HG02571 (cell line): ENCODE data around the gene ZDHHC4.

Source experiments
- ATAC-seq: cut with Tn5 transposase; IDR thresholded peaks from one replicate; pipeline ENCODE4 v1.9.1; 2021; ENCODE audit warnings: mild to moderate bottlenecking, moderate library complexity; ENCODE audit not compliant: unreplicated experiment

The ZDHHC4 gene

GRCh38 chr7:6604458-6604857 is 27.2 kb downstream of the ZDHHC4 start:
- ATAC-seq, result no peak

- ATAC-seq, result no peak
Observed at GRCh38 chr7:6606866-6607583, 29.8 kb downstream of the ZDHHC4 start.

DNA sequence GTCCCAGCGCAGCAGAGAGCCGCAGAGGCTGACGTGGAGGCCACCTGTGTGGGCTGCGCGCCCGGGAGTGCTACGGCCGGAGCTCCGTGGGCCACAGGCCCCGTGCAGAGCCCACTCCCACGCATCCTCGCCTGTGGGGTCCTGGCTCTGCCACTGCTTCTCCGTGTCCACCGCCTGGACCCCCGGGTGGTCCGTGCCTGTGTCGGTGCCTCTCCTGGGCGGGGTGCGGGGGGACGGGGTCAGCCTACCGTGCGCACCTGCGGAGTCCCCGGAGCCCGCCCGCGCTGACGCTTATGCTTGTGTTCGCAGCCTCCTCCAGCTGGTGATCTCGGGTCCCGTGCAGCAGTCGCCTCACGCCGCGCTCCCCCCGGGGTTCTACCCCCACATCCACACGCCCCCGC is 30.4 kb downstream of the ZDHHC4 start:
- ATAC-seq, result no peak

DNA sequence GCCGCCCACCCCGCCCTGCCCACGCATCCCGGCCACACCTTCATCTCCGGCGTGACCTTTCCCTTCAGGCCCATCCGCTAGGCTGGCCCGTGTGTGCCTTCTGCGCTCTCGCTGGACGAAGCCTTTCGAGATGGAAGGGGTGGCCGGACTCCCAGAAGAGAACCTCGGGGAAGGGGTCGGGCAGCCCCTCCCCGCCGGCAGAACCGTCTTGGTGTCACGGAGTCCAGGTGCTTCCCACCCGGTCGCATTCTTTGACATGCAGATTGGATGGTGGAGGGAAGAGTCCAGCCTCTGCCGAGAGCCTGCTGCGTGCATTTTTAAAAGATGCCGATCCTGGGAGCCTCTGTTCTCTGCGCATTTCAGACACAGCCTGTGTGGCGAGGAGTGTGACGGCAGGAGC is 30.8 kb downstream of the ZDHHC4 start:
- ATAC-seq, result no peak

DNA sequence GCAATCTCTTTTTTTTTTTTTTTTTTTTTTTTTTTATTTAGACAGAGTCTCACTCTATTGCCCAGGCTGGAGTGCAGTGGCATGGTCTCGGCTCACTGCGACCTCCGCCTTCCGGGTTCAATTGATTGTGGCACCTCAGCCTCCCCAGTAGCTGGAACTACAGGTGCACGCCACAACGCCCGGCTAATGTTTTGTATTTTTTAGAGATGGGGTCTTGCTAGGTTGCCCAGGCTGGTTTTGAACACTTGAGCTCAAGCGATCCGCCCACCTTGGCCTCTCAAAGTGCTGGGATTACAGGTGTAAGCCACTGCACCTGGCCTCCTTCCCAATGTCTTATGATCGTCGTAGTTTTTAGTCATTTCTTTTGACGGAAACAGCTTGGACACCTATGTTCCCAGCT is 31.5 kb downstream of the ZDHHC4 start:
- no peak for ATAC-seq

GRCh38 chr7:6612819-6613218 is 35.6 kb downstream of the ZDHHC4 start:
- ATAC-seq, result no peak

DNA sequence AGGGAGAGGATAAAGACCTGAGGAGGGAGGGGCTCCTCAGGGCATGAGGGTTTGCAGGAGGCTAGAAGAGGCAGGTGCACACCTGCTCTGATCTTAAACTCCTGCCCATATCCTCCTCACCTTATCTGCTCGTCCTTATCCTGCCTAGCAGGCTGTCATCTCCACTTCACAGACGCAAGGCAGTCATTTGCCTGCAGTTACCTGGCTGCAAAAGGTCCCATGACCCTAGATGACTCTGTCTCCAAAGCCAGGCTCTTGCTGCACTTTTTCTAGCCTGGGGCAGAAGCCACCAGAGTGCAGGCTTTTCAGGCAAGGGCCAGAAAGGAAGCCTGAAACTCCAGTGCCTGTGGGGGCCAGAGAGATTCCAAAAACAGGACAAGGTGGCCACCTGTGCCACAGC is 36.5 kb downstream of the ZDHHC4 start:
- no peak for ATAC-seq

GRCh38 chr7:6614953-6615722 is 37.9 kb downstream of the ZDHHC4 start, which contains the start of gene ZNF853:
ZNF853 (plus strand) TSS chr7:6615610; CDS start chr7:6616175, 565 bp downstream.
- ATAC-seq, result no peak

- ATAC-seq, result no peak
Observed at GRCh38 chr7:6615723-6616555, 38.7 kb downstream of the ZDHHC4 start.

- ATAC-seq, result no peak
Observed at GRCh38 chr7:6616854-6617643, 39.8 kb downstream of the ZDHHC4 start.

- ATAC-seq, result no peak
Observed at GRCh38 chr7:6618621-6619020, 41.4 kb downstream of the ZDHHC4 start.

DNA sequence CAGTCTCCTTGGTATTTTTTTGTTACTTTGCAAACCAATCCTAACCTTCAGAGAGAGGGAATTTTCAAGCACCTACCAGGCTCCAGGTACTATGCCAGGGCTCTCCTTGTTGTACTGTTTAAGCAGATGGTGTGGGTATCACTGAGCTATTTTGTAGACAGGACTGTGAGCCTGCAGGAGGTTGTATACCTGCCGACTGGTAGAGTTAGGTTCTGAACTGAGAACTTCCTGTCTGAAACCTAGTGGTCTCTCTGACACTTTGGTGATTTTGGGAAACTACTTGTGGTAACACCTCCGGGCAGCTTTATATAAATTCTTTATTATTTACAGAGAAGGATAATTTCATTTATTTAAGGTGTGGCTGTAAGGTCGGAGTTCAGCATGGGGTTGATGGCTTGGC is 42.7 kb downstream of the ZDHHC4 start:
- no peak for ATAC-seq

- ATAC-seq, result no peak
Observed at GRCh38 chr7:6621195-6622133, 44.2 kb downstream of the ZDHHC4 start.

DNA sequence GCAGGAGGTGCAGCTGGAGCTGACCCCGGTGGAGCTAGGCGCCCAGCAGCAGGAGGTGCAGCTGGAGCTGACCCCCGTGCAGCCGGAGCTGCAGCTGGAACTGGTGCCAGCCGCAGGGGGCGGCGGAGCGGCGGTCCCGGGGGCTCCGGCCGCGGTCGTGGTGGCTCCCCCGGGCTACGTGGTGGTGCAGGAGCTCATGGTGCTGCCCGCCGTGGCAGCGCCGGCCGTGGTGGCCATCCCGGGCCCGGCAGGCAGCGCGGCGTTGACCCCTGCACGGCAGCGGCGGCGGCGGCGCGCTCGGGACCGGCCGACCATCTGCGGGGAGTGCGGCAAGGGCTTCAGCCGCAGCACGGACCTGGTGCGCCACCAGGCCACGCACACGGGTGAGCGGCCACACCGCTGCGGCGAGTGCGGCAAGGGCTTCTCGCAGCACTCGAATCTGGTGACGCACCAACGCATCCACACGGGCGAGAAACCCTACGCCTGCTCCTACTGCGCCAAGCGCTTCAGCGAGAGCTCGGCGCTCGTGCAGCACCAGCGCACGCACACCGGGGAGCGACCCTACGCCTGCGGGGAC is 45.0 kb downstream of the ZDHHC4 start:
- ATAC-seq, result no peak

- ATAC-seq, result no peak
Observed at GRCh38 chr7:6623589-6624245, 46.5 kb downstream of the ZDHHC4 start.

DNA sequence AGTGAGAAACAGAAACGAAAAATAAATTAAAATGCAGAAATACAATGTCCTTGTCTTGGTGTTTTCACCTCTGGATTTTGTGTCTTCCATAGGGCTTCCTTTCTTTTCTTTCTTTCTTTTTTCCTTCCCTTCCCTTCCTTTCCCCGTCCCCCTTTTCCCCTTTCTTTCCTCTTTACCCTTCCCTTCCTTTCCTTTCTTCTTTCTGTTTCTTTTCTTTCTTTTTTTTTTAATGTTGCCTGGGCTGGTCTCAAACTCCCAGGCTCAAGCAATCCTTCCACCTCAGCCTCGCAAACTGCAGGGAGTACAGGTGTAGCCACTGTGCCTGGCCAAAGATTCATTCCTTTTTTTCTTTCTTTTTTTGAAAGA is 47.0 kb downstream of the ZDHHC4 start:
- ATAC-seq, result no peak

DNA sequence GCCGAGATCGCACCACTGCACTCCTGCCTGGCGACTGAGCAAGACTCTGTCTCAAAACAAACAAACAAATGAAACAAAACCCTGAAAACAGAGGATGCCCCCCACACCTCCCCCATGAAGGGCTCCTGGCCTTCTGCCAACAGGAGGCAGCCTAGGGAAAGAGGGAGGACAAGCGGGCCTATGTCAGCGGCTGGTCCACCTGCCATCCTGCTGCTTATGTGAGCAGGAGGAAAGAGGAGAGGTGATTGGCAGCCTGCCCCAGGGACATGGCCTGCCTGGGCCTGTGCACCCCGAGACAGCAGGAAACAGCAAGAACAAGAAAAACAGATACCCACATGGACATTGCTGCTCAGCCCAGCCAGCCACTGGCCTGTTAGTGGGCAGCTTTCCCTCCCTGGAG is 50.8 kb downstream of the ZDHHC4 start:
- ATAC-seq, result no peak

- no peak for ATAC-seq
Observed at GRCh38 chr7:6630007-6630849, 53.0 kb downstream of the ZDHHC4 start.
